ENCODE data around the gene CAST. TPM values are rescaled to one million over a fixed set of nuclear protein-coding genes. Genes with fewer than 3 reads are reported as not detected.

Gene CAST
- total RNA-seq, 4 donors from 2014 or later, result 324 to 489 (median 375) TPM

DNA sequence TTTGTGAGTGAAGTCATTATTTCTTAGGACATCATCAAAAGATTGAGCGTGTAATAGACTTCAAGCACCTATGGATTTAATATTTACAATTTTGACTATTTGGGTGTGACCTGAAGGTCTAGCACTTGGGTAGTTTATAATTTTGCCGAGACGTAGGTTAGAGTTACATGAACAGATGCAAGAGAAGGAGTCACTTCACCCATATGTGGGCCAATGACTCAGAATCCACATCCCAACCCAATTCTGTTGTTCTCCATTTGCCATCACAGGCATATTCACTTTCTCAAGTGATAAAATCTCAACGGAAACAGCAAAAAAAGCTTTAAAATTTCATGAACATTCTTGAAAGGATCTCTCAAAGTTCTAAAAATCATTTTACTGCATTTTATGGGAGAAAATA lies 157.6 kb downstream of the CAST start:
- H3K4me1 ChIP-seq, result peaks cover 0 to 38% (median 0%) of the 10 kb centered on the region in 3 donors
- no peak for DNase-seq
- TF ChIP-seq, protein P1, sequence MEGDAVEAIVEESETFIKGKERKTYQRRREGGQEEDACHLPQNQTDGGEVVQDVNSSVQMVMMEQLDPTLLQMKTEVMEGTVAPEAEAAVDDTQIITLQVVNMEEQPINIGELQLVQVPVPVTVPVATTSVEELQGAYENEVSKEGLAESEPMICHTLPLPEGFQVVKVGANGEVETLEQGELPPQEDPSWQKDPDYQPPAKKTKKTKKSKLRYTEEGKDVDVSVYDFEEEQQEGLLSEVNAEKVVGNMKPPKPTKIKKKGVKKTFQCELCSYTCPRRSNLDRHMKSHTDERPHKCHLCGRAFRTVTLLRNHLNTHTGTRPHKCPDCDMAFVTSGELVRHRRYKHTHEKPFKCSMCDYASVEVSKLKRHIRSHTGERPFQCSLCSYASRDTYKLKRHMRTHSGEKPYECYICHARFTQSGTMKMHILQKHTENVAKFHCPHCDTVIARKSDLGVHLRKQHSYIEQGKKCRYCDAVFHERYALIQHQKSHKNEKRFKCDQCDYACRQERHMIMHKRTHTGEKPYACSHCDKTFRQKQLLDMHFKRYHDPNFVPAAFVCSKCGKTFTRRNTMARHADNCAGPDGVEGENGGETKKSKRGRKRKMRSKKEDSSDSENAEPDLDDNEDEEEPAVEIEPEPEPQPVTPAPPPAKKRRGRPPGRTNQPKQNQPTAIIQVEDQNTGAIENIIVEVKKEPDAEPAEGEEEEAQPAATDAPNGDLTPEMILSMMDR (IDR thresholded peaks at IDR 0.05), result no peak
- TF ChIP-seq POLR2A (IDR thresholded peaks at IDR 0.05), result no peak
- 93 to 97% methylated on average over 4 of the region's 4 CpGs for WGBS, 2 donors
- intact Hi-C loops (cut with DNase I), result no loop called here
- H3K36me3 ChIP-seq, result no peaks in the 10 kb centered on the region
- H3K4me3 ChIP-seq, result no peak overlapping the region
- H3K27ac ChIP-seq, result no peak overlapping the region
- H3K27me3 ChIP-seq, result peaks cover 0 to 19% (median 0%) of the 10 kb centered on the region in 4 donors
- no peaks in the 10 kb centered on the region for H3K9me3 ChIP-seq

DNA sequence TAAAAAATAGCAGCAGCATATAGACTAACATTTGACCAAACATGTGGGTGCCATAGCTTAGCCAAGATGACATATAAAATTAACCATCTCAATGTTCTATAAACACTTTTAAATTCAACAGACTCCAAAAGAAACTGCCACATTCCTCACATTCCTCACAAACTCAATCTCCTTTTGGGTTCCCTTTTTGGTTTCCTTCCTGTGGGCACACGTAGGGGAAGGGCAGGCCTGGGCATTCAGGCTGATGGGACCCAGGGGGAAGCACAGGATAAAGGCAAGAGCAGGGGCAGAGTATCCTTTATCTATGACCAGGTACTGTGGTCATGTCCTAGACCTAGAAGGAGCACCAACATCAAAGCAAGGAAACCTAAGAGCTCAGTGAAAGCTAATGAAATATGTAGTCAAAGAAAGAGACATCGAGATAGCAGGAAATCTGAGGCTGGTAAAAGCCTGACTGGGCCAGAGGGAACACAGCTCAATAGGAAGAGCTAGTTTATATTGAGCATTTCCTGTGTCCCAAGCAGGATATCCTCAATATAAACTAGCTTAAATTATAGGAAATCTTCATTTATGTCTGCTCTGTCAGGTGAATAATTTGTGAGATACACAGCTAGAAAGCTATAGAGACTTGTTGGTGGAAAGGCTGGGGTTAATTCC lies 159.2 kb downstream of the CAST start:
- Histone ChIP-seq H3K36me3 (no peaks in the 10 kb centered on the region), H3K4me3 (no peak overlapping the region), H3K4me1 (peaks cover 0 to 38% (median 0%) of the 10 kb centered on the region in 3 donors), H3K27me3 (peaks cover 0 to 16% (median 0%) of the 10 kb centered on the region in 4 donors), H3K27ac (no peak overlapping the region), H3K9me3 (no peaks in the 10 kb centered on the region)
- intact Hi-C loops (cut with DNase I), result no loop called here
- 38 to 48% methylated on average over 2 of the region's 2 CpGs for WGBS, 2 donors
- no peak for TF ChIP-seq POLR2A (IDR thresholded peaks at IDR 0.05)
- TF ChIP-seq, protein P1 (IDR thresholded peaks at IDR 0.05), result no peak
- no peak for DNase-seq

DNA sequence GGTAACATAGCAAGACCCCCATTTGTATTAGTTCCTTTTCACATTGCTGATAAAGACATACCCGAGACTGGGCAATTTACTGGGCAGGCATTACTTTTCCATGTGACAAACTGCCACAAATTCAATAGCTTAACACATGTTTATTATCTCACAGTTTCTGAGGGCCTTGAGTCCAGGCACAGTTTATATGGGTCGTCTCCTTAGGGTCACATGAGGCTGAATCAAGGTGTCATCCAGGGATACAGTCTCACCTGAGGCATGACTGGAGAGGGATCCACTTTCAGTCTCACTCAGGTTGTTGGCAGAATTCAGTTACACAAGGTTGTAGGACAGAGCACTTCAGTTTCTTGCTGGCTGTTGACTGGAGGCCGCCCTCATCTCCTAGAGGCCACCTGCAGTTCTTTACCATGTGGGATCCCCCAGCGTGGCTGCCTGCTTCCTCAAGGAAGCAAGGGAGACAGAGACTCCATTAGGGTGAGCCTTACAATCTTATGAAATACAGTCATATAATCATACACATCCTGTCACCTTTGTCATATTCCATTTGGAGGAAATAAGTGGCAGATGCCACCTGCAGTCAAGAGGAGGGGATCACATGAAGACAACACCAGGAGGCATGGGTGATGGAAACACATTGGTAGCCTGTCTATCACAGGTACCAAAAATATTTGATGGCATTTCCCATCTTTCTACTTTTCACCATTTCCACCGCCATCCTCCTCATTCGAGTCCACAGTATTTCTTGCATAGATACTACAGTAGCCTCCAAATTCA lies 160.7 kb downstream of the CAST start:
- Histone ChIP-seq H3K4me1 (peaks cover 0 to 23% (median 0%) of the 10 kb centered on the region in 3 donors), H3K27ac (no peak overlapping the region), H3K4me3 (no peak overlapping the region), H3K9me3 (no peaks in the 10 kb centered on the region), H3K27me3 (peaks cover 0 to 18% (median 0%) of the 10 kb centered on the region in 4 donors), H3K36me3 (no peaks in the 10 kb centered on the region)
- no peak for DNase-seq
- intact Hi-C loops (cut with DNase I), result no loop called here
- TF ChIP-seq, protein P1 (IDR thresholded peaks at IDR 0.05), result no peak
- no peak for TF ChIP-seq POLR2A (IDR thresholded peaks at IDR 0.05)
- WGBS, 2 donors, result 88 to 93% methylated on average over 5 to 6 of the region's 6 CpGs

DNA sequence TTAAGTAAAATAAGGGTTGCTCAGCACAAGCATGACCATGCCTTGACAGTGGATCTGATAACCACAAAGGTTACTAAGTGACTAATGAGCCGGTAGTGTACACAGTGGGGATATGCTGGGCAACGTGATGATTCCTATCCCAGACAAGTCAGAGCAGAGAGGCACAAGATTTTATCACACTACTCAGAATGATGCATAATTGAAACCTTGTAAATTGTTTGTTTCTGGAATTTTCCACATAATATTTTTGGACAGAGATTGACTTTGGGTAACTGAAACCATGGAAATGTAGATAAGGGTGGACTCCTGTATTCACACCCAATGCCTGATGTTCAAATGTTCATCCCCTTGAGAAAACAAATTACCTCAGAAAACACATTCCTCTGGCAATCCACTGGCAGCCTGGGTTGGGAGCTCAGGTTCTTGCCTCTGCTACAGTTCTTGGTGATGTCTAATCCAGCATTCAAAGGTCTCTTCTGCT lies 161.8 kb downstream of the CAST start:
- H3K27ac ChIP-seq, result no peak overlapping the region
- no peak for TF ChIP-seq POLR2A (IDR thresholded peaks at IDR 0.05)
- TF ChIP-seq, protein P1 (IDR thresholded peaks at IDR 0.05), result no peak
- H3K36me3 ChIP-seq, result no peaks in the 10 kb centered on the region
- H3K4me1 ChIP-seq, result peaks cover 0 to 20% (median 0%) of the 10 kb centered on the region in 3 donors
- DNase-seq, result no peak
- WGBS, 2 donors, result 21 to 33% methylated on average over 2 of the region's 2 CpGs
- no peak overlapping the region for H3K4me3 ChIP-seq
- H3K9me3 ChIP-seq, result no peaks in the 10 kb centered on the region
- intact Hi-C loops (cut with DNase I), result no loop called here
- peaks cover 0 to 11% (median 0%) of the 10 kb centered on the region in 4 donors for H3K27me3 ChIP-seq

Other genes starting within 250 kb of the CAST start
- 1 to 10 TPM in 1 of 4 donors, under 1 TPM in 2, not detected in 1; 0.09 to 1.1 (median 0.19) TPM for gene PCSK1, start 229.1 kb upstream of the CAST start, total RNA-seq
- 10 to 100 TPM; 17.7 to 28.2 (median 20.9) TPM for gene ERAP1, start 145.6 kb downstream of the CAST start, total RNA-seq
- gene ERAP2, start 214.1 kb downstream of the CAST start, total RNA-seq, result 10 to 100 TPM in 3 of 4 donors, 1 to 10 TPM in 1; 5.7 to 20.9 (median 13.7) TPM

Data from esophagus squamous epithelium (tissue), 5 donors.